Measurements from ENCODE around the gene CALN1.
A peak's percentile ranks its signal among the peaks of the same experiment; 100 is the strongest.

Gene CALN1

GRCh38 chr7:71860572-71860971 is 551.6 kb downstream of the CALN1 start:
- Mint-ChIP-seq H3K27ac (no peak overlapping the region), H3K9me3 (peaks cover 6% of the 10 kb centered on the region), H3K4me3 (no peak overlapping the region), H3K36me3 (ENCODE audit: low read depth) (no peaks in the 10 kb centered on the region), H3K4me1 (peaks cover 9% of the 10 kb centered on the region), H3K27me3 (ENCODE audit: low read depth, poor library complexity) (peaks cover 8% of the 10 kb centered on the region)
- DNase-seq, result no peak
- no peak for TF ChIP-seq CTCF (IDR thresholded peaks at IDR 0.05)

- Mint-ChIP-seq H3K36me3 (ENCODE audit: low read depth) (no peaks in the 10 kb centered on the region), H3K4me3 (no peak overlapping the region), H3K9me3 (no peaks in the 10 kb centered on the region), H3K27ac (no peak overlapping the region), H3K4me1 (no peaks in the 10 kb centered on the region), H3K27me3 (ENCODE audit: low read depth, poor library complexity) (peaks cover 5% of the 10 kb centered on the region)
- DNase-seq, result no peak
- TF ChIP-seq CTCF (IDR thresholded peaks at IDR 0.05), result no peak
These were observed 554.8 kb downstream of the CALN1 start for GRCh38 chr7:71857338-71857737.

- no peaks in the 10 kb centered on the region for H3K9me3 Mint-ChIP-seq
- peaks cover 5% of the 10 kb centered on the region for H3K27me3 Mint-ChIP-seq (ENCODE audit: low read depth, poor library complexity)
- peaks cover 10% of the 10 kb centered on the region for H3K4me1 Mint-ChIP-seq
- no peak overlapping the region for H3K4me3 Mint-ChIP-seq
- no peaks in the 10 kb centered on the region for H3K36me3 Mint-ChIP-seq (ENCODE audit: low read depth)
- DNase-seq, result no peak
- H3K27ac Mint-ChIP-seq, result no peak overlapping the region
- no peak for TF ChIP-seq CTCF (IDR thresholded peaks at IDR 0.05)
These were observed 557.4 kb downstream of the CALN1 start for GRCh38 chr7:71854546-71855397.

- no peaks in the 10 kb centered on the region for H3K36me3 Mint-ChIP-seq (ENCODE audit: low read depth)
- H3K4me3 Mint-ChIP-seq, result no peak overlapping the region
- peaks cover 8% of the 10 kb centered on the region for H3K9me3 Mint-ChIP-seq
- H3K27me3 Mint-ChIP-seq (ENCODE audit: low read depth, poor library complexity), result peaks cover 5% of the 10 kb centered on the region
- DNase-seq, result no peak
- TF ChIP-seq CTCF (IDR thresholded peaks at IDR 0.05), result no peak
- H3K4me1 Mint-ChIP-seq, result peaks cover 10% of the 10 kb centered on the region
- H3K27ac Mint-ChIP-seq, result no peak overlapping the region
These were observed 560.2 kb downstream of the CALN1 start for GRCh38 chr7:71851776-71852498.

GRCh38 chr7:71846160-71846559 is 566.0 kb downstream of the CALN1 start:
- H3K27ac Mint-ChIP-seq, result no peak overlapping the region
- peaks cover 8% of the 10 kb centered on the region for H3K9me3 Mint-ChIP-seq
- peaks cover 12% of the 10 kb centered on the region for H3K27me3 Mint-ChIP-seq (ENCODE audit: low read depth, poor library complexity)
- no peak for TF ChIP-seq CTCF (IDR thresholded peaks at IDR 0.05)
- no peaks in the 10 kb centered on the region for H3K36me3 Mint-ChIP-seq (ENCODE audit: low read depth)
- DNase-seq, result peak; percentile 58
- no peaks in the 10 kb centered on the region for H3K4me1 Mint-ChIP-seq
- no peak overlapping the region for H3K4me3 Mint-ChIP-seq
